ENCODE data around the gene SLC9A4. TPM values are rescaled to one million over a fixed set of nuclear protein-coding genes. Genes with fewer than 3 reads are reported as not detected.
A peak's percentile ranks its signal among the peaks of the same experiment; 100 is the strongest.

Gene SLC9A4
- total RNA-seq, 4 donors from 2014 or later: 0.40 to 0.76 (median 0.47) TPM

DNA sequence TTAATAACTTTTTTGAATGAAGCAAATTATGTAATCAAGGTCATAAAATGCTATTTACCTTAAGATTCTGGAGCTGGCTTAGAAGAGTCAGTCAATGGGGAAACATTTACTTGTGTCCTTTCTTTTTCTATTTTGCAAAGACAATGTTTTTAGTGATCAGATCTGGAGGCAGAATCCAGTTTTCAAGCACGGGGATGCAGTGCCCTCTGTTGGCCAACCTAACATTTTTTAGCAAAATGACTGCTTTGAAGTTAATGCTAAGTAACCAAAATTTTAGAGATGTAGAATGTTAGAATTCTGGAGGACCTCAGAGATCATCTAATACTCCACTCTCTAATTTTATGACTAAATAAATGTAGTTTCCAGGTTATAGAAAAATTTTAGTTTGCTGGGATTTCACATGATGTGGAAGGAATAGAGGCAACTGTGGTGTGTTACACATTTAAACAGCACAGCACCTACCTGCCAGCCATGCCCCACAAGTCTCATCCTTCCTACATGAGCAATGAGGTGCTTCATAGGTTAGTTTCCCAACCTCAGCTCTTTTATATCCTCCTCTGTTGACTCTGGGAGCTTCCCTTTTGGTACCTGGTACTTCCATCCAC lies 23.6 kb upstream of the SLC9A4 start:
- Histone ChIP-seq H3K27me3 (no peaks in the 10 kb centered on the region), H3K36me3 (no peaks in the 10 kb centered on the region), H3K27ac (no peak overlapping the region), H3K4me3 (no peak overlapping the region), H3K4me1 (no peaks in the 10 kb centered on the region), H3K9me3 (no peaks in the 10 kb centered on the region)
- 0% methylated on average over 1 of the region's 1 CpG for WGBS, 2 donors
- intact Hi-C loops (cut with DNase I): loop anchor here (10.0 kb wide), 1 partner anchor 425 kb away; no protein-coding TSS in a partner anchor
- no peak for DNase-seq
- TF ChIP-seq POLR2A (IDR thresholded peaks at IDR 0.05): no peak
- TF ChIP-seq, protein P1, sequence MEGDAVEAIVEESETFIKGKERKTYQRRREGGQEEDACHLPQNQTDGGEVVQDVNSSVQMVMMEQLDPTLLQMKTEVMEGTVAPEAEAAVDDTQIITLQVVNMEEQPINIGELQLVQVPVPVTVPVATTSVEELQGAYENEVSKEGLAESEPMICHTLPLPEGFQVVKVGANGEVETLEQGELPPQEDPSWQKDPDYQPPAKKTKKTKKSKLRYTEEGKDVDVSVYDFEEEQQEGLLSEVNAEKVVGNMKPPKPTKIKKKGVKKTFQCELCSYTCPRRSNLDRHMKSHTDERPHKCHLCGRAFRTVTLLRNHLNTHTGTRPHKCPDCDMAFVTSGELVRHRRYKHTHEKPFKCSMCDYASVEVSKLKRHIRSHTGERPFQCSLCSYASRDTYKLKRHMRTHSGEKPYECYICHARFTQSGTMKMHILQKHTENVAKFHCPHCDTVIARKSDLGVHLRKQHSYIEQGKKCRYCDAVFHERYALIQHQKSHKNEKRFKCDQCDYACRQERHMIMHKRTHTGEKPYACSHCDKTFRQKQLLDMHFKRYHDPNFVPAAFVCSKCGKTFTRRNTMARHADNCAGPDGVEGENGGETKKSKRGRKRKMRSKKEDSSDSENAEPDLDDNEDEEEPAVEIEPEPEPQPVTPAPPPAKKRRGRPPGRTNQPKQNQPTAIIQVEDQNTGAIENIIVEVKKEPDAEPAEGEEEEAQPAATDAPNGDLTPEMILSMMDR (IDR thresholded peaks at IDR 0.05): peak; percentile 31 to 66 (median 51)

DNA sequence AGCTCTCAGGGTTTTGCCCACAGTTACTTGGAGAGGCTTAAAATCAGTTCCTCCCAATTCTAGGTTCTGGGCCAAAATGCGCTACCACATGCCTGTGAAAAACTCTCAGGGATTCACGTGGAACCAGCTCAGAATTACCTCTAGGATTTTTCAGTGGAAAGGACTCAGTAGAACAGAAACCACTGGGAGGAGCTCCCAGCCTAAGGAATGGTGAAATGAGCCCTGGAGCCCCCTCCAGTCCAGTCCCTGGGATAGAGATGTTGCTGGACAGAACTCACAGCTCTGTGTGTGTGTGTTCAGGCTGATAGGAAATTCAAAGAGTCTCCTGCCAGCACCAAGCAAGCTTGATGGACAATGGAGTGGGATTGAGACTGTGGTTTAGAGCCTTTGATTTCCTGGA lies 21.1 kb upstream of the SLC9A4 start:
- intact Hi-C loops (cut with DNase I): no loop called here
- Histone ChIP-seq H3K27me3 (no peaks in the 10 kb centered on the region), H3K36me3 (no peaks in the 10 kb centered on the region), H3K27ac (no peak overlapping the region), H3K4me1 (no peaks in the 10 kb centered on the region), H3K9me3 (peaks cover 0 to 5% (median 0%) of the 10 kb centered on the region in 3 donors), H3K4me3 (no peak overlapping the region)
- WGBS, 2 donors: 53 to 54% methylated on average over 2 of the region's 2 CpGs
- no peak for DNase-seq
- TF ChIP-seq POLR2A (IDR thresholded peaks at IDR 0.05): no peak
- TF ChIP-seq, protein P1 (IDR thresholded peaks at IDR 0.05): no peak

DNA sequence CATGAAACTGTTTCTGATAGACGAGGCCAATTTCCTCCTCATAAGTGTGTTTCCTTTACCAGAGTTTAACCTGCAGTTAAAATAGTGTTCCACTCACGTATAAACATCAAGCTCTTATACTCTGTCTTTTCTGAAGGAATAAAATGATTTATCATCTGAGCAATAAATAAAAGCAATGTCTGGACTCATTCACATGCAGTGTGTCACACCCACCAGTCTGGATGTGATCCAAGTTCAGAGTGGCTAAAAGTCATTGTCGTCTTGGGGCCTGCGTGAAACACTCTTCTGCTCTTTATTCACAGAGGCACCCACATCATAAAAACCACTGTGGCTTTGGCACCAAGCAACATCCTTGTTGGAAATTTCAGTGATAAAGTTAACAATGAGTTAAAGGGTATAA lies 19.5 kb upstream of the SLC9A4 start:
- intact Hi-C loops (cut with DNase I): no loop called here
- no peak overlapping the region for H3K4me3 ChIP-seq
- TF ChIP-seq, protein P1 (IDR thresholded peaks at IDR 0.05): no peak
- TF ChIP-seq POLR2A (IDR thresholded peaks at IDR 0.05): no peak
- H3K27me3 ChIP-seq: no peaks in the 10 kb centered on the region
- peaks cover 0 to 5% (median 0%) of the 10 kb centered on the region in 3 donors for H3K9me3 ChIP-seq
- H3K27ac ChIP-seq: no peak overlapping the region
- 64 to 68% methylated on average over 4 of the region's 4 CpGs for WGBS, 2 donors
- DNase-seq: no peak
- no peaks in the 10 kb centered on the region for H3K4me1 ChIP-seq
- H3K36me3 ChIP-seq: no peaks in the 10 kb centered on the region

DNA sequence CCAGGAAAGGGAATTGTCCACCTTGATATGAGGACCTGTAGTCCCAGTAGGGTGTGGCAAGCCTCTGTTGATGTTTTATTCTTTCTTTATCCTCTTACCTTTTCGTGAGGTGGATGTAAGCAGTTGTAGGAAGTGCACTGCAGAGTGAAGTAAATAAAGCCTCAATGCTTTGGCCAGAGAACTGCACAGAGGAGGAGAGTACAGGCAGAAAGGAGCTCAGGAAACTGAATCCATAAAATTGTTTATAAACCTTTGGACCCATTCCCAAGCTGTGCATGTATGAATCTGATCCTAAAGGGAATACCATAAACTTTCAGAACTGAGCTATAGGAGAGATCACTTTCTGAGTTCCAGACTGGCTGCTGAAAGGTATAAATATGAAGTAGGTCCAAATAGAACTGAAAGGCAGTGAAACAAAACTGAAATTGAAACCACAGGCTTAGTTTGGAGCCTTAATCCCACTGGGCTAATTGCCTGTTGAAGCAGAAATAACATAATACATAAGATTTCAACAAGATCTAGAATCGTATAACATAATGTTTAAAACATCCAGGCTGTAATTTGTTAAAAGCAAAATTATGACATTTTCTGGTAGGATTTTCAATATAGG lies 17.9 kb upstream of the SLC9A4 start:
- Histone ChIP-seq H3K36me3 (no peaks in the 10 kb centered on the region), H3K9me3 (peaks cover 0 to 5% (median 0%) of the 10 kb centered on the region in 3 donors), H3K27me3 (no peaks in the 10 kb centered on the region), H3K4me3 (no peak overlapping the region), H3K27ac (no peak overlapping the region), H3K4me1 (no peaks in the 10 kb centered on the region)
- no peak for DNase-seq
- intact Hi-C loops (cut with DNase I): no loop called here
- WGBS, 2 donors: 41 to 49% methylated on average over 2 of the region's 2 CpGs
- no peak for TF ChIP-seq POLR2A (IDR thresholded peaks at IDR 0.05)
- TF ChIP-seq, protein P1 (IDR thresholded peaks at IDR 0.05): no peak

DNA sequence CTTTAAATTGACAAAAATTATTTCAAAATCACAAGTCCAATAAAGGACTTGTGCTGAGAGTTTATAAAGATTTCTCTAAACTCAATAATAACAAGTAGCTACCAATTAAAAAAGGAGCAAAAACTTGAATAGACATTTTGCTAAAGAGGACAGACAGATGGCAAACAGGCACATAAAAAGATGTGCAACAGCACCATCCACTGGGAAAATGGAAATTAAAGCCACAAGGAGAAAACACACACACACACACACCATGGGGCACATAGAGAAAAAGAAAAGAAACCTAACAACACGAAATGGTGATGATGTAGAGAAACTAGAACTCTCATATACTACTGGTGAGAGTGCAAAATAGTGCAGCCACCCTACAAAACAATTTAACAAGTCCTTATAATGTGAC lies 12.6 kb upstream of the SLC9A4 start:
- no peak overlapping the region for H3K4me3 ChIP-seq
- intact Hi-C loops (cut with DNase I): no loop called here
- DNase-seq: no peak
- H3K36me3 ChIP-seq: no peaks in the 10 kb centered on the region
- 40 to 64% methylated on average over 1 of the region's 1 CpG for WGBS, 2 donors
- H3K27me3 ChIP-seq: no peaks in the 10 kb centered on the region
- peaks cover 0 to 4% (median 0%) of the 10 kb centered on the region in 3 donors for H3K9me3 ChIP-seq
- TF ChIP-seq, protein P1 (IDR thresholded peaks at IDR 0.05): no peak
- no peak for TF ChIP-seq POLR2A (IDR thresholded peaks at IDR 0.05)
- no peaks in the 10 kb centered on the region for H3K4me1 ChIP-seq
- H3K27ac ChIP-seq: no peak overlapping the region

Data from esophagus squamous epithelium (tissue), 5 donors.